Right lung (tissue), 5 donors: ENCODE data around the gene CRYZL1. TPM values are rescaled to one million over a fixed set of nuclear protein-coding genes. Genes with fewer than 3 reads are reported as not detected.

ENCODE experiments used
- DNase-seq, 2 donors: peaks; one replicate each; pipeline ENCODE4 v3.0.0-alpha.2; 2013
- polyA plus RNA-seq, 5 donors: library from polyadenylated mRNA; unstranded; fragments of 120-200 nt; gene quantifications; one replicate each; pipeline versions ENCODE4 v1.2.1 to v1.2.3, GENCODE V29; 2013; ENCODE audit warnings: inconsistent platforms in 1 of 5, low replicate concordance in 1 of 5; ENCODE audit not compliant: insufficient read length in 5 of 5, insufficient read depth in 1 of 5

Gene CRYZL1
- polyA plus RNA-seq, 5 donors = 48.9 to 79.3 (median 76.7) TPM

DNA sequence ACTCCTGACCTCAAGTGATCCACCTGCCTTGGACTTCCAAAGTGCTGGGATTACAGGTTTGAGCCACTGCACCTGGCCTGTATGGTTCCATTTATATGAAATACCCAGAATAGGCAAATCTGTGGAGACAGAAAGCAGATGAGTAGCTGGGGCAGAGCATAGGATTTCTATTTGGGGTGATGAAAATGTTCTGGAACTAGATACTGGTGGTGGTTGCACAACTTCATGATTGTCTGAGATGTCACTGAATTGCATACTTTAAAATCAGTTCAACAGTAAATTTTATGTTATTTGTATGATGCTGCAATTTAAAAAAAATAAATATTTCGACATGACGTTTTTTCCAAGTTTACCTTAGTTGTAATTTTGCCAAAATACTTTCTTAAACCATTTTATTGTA, 24.6 kb upstream of the CRYZL1 start:
- DNase-seq = no peak

DNA sequence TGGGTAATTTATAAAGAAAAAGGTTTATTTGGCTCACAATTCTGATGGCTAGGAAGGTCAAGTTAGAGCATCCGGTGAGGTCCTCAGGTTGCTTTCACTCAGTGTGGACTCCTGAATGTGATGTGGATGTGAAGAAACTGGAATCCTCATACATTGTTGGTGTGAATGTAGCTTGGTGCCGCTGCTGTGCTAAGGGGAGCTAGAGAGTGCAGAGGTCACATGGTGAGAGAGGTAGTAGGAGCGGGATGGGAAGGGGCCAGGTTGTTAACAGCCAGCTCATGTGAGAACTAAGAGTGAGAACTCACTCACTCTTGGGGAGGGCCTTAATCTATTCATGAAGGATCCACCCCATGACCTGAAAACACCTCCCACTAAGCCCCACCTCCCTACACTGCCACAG, 22.6 kb upstream of the CRYZL1 start:
- DNase-seq = no peak

DNA sequence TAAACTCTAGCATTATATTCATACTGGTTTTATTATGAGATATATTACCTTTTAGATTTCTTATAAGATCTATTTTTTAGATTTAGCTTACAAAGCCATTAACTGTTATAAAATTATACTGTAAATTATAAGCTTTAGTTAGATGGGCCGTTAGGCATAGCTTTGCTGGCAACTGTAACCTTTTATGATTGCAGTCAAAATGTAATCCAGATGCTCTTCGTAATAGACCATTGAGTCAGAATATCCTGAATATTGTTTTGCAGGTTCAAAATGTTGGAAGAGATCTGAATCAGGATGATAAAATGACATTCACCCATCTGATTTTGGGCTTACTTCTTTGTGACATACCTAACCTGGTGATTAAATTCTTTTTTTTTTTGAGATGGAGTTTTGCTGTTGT, 21.7 kb upstream of the CRYZL1 start:
- DNase-seq = no peak

DNA sequence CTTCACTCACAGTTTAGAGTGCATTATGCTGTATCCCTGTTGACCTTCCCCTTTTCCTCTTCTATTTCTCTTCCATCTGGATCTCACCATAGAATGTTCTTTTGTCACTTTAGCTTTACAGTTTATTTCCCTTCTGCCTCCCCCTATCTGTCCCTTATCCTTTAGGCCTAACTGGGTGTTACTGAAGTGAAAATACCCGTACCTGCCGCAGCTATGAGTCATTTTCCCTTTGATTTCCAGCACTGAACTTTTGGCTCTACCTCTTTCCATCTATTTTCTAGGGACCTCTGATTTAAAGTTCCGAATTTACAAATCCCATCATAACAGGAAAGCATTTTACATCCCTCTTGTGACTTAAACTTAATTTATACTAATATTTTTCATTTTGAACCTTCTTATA, 20.5 kb upstream of the CRYZL1 start:
- no peak for DNase-seq

DNA sequence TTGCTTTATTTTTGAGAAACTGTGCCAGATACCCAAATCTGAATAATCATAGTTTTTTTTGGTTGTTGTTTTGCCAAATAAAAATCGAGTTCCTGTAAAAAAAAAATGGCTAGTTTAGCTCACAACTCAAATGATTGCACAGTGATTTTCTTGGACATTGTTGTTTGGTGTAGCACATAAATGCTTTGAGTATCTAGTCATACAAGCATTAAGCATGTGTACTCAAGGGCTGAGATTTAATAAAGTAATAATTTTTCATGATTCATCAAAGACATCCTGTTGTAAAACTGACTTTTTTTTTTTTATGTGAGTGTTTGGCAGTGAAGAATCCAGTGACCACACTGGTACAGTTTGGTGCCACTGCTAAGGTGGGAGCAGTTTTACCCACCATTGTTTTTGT, 19.6 kb upstream of the CRYZL1 start:
- no peak for DNase-seq

DNA sequence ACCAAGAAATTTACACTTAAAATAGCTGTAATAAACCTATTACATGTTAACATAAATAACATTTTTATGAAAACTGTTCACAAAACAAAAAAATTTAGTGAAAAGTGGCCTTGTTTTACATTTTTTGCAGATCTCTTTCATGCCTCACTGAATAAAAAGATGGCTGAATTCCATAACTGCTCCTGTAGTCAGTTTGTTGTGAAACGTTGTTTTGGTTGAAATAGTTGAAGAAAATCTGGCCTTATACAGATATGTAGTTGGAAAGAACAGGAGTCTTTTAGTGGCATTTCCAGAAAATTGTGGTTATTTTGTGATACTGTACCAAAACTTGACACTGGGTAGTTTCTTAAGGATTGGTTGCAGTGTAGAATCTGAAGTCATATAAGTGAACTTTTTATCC, 18.9 kb upstream of the CRYZL1 start:
- no peak for DNase-seq

DNA sequence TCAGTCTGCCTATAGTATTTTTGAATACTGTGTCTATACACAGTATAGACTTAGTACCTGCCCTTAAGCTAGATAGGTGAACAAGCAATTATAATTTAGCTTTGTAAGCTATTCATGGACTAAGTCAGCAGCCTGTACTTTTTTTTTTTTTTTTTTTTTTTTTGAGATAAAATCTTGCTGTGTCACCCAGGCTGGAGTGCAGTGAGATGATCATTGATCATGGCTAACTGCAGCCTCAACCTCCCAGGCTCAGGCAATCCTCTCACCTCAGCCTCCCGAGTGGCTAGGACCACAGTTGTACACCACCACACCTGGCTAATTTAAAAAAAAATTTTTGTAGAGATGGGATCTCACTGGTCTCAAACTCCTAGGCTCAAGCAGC, 18.0 kb upstream of the CRYZL1 start:
- no peak for DNase-seq

DNA sequence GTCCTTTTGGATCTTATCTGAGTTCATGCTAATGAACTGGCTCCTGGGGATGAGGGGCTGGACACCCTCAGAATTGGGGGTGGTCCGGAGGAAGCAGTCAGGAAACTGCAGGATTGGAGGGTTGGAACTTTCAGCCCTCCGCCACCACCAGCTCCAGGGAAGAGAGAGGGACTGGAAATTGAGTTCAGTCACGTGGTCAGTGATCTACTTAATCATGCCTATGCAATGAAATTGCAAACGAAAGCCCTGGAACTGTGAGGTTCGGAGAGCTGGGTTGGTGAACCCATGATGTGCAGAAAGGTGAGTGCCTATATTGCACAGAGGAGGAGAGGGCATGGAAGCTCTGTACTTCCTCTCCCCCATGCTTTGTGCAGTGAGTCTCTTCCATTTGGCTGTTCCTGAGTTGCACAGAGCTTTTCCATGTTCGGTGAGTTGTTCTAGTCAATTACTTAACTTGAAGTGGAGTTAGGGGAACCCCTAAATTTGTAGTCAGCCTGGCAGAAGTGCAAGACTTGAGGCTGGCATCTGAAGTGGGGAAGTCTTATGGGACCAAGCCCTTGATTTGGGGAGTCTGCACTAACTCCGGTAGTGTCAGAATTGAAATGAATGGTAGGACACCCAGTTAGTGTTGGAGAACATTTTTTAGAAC, 17.5 kb upstream of the CRYZL1 start:
- DNase-seq = no peak

DNA sequence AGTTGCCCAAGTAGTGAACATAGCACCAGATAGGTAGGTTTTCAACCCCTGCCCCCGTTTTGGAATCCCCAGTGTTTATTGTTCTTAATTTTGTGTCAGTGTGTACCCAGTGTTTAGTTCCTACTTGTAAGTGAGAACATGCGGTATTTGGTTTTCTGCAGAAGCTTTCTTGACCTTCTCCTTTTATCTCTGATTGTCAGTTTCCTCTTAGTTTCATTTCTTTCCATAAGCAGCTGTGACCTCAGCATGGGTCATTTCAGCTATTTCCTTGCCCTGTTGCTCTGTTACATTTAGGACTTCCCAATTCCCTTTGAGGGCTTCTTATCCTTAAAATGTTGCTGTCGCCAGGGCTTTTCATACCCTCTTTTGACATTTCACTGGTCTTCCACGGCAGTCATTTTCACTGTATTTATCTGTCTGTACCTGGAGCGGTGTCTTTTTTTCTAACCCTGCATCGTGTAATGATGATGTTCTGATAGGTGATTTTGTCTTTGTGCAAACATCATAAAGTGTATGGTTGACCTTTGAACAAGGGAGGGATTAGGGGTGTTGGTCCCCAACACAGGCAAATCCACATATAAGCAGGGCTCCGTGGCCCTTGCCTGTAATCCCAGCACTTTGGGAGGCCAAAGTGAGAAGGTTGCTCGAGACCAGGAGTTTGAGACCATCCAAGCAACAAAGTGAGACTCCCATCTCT, 15.7 kb upstream of the CRYZL1 start:
- DNase-seq = no peak

DNA sequence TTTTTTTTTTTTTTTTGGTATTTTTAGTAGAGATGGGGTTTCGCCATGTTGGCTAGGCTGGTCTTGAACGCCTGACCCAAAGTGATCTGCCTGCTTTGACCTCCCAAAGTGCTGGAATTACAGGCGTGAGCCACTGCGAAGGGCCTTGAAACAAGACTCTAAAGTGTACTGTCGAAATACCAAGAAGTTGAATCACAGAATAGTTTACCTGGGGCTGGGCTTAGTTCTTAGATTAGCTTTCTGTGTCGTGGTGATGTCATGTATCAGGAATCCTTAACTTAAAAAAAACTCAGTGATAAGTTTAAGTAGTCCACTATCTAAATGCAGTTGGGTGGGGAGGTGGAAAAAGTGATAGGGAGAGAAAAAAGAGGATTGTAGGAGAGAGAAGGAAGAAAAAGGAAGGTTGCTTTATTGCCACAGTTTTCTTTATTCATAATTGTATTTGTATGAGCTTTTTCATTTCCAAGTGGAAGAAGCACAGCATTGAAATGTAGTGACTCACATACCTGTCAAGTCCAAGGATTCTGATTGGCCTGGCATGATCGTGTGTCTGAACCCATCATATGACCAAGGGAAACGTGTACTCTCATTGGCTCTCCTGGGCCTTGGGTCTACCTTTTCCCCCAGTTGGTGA, 14.2 kb upstream of the CRYZL1 start:
- DNase-seq = peak in 1 of 2 donors; percentile 26

DNA sequence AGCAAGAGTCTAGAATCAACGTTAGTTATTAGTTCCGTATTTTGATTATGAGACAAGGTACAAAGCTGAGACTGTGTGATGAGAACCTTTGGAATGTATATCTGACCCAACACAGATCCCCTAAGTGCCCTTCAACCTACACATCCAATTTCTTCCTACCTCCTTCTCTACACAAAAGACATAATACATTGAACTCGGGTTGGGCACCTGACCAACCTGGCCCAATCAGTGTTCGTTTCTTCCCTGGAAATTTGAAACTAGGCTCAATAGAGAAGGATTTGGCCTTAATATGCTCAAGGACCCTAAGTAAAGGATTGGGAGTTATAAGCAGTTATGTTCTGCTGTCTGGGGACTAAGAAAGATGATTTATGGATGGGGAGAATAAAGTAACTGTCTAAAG, 12.9 kb upstream of the CRYZL1 start:
- no peak for DNase-seq

DNA sequence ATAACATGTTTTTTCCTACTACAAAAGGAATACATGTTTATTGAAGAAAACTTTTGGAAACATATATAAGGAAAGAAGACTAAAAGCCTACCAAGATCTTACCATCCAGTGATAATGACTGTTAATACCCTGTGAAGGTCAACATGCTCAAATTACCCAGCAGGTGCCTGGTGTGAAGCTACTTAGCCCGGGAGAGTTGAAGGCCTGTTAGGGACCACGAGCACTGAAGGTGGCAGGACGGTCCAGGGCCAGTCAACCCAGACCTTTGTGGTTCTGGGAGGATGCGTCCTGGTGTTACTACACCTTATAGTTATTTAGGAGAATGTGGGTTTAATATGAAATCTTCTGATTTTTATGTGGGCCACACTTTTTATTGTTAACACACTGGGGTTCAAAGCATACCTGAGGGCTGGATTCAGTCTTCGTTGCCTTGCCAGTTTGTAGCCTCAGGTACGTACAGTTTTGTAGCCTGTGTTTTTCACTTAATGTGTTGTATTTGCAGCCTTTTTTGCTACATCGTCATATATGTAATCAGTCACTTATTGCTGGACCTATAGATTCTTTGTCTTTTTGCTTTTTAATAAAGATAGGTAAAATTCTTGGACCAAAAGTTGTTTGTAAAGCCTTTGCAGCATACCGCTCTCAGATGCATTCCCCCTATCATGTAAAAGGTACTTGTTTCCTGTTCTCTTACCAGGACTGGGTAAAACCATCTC, 10.6 kb upstream of the CRYZL1 start:
- DNase-seq = no peak

DNA sequence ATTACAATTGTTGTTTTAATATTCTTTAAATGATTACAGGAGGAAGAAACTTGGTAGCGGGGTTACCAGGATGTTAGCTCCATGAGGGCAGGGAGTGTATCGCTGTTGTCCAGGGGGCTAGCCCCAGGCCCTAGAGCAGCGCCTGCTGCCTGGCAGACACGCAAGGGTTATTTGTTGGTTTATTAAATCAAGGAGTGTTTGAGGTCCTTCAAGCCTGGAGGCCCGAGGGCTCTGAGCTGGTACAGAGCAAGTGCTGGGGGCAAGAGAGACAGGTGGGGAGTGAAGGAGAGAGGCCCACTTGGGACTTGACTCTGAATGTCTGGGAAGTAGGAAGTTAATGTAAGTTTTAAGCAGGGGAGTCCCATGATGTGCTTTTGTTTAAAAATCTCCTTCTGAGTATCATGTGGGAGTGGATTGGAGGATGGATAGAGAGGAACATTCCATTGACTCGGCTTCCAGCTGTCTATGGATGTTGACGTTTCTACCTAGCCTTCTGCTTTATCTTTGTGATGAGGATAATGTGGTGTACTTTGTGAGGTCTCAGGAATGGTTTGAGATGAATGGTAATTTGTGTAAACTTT, 9.5 kb upstream of the CRYZL1 start:
- DNase-seq = no peak

DNA sequence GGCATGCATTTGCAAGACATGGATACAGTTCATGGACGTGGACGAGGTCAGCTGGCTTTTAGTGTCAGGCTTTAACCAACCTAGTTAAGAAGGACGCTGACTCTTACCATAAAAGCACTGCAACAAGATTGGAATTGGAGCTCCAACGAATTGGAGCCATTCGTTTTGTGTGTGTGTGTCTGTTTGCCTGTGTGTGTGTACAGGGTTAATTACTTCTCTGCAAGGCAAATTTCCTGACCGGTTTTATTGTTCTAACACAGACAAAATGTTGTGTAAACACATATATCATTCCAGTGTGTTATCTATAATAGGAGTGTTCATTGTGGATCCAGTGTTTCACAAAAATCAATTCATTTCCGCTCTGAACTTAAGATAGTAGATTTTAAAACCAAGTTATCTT, 8.7 kb upstream of the CRYZL1 start:
- no peak for DNase-seq

DNA sequence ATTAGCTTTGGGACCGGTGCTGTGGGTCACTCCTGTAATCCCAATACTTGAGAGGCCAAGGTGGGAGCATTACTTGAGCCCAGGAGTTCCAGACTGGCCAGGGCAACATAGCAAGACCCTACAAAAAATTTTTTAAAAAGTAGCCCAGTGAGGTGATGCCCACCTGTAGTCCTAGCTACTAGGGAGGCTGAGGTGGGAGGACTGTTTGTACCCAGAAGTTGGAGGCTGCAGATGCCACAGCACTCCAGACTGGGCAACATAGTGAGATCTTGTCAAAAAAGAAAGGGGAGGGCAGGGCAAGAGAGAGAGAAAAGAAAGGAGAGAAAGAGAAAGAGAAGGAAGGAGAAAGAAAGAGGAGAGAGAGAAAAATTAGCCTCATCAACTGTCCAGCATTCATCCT, 7.0 kb upstream of the CRYZL1 start:
- no peak for DNase-seq

DNA sequence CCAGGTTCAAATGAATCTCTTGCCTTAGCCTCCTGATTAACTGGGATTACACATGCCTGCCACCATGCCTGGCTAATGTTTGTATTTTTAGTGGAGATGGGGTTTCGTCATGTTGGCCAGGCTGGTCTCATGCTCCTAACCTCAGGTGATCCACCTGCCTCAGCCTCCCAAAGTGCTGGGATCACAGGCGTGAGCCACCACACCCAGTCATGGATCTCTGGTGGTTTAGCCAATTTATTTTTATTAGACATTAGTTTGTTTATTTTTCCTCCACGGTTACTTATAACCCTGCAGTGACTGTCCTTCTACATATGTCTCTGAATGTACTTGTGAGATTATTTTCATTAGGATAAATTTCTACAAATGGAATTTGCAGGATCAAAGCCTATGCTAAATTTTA, 6.0 kb upstream of the CRYZL1 start:
- no peak for DNase-seq

DNA sequence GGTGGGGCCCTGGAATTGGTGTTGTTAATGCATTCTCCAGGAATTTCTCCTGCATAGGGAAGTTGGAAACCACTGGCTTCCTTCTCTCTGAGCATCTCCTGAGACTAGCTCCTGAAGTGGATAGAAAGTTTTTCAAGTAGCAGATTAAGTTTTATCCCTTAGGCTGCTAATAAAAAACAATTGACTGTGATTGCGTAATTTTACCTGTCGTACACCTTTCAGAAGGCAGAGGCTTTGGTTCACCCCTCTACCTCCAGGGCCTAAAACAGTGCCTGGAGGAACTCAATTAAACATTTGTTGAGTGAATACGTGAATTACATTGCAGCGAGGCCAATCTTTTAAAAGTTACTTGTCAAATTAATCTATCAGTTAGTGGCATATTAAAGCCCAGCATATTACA, 4.2 kb upstream of the CRYZL1 start:
- DNase-seq = no peak

DNA sequence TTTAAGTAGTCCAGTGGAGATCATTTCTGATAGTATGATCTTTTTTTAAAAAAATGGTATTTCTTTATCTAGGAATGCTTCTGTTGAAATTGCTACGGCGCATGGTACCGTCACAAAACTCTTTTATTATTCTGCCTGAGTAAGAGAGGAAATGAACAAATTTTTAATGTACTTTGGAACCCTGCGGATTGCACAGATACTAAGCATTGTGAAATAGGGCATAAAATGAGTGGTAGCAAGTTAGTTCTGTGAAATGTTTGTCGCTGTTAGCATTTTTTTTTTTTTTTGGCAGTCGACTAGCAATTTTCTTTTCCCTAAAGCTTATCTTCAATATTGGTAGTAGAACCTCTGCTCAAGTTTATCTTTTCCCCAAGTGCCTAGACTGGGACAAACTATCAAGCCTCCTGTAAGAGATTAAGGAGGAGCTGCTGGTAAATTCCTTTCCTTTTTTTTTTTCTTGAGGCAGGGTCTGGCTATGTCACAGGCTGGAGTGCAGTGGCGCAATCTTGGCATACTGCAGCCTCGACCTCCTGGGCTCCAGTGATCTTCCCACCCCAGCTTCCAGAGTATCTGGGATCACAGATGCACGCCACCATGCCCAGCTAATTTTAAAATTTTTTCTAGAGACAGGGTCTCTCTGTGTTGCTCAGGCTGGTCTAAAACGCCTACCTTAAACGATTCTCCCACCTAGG, 3.0 kb upstream of the CRYZL1 start:
- DNase-seq = peak; percentile 45 to 65

DNA sequence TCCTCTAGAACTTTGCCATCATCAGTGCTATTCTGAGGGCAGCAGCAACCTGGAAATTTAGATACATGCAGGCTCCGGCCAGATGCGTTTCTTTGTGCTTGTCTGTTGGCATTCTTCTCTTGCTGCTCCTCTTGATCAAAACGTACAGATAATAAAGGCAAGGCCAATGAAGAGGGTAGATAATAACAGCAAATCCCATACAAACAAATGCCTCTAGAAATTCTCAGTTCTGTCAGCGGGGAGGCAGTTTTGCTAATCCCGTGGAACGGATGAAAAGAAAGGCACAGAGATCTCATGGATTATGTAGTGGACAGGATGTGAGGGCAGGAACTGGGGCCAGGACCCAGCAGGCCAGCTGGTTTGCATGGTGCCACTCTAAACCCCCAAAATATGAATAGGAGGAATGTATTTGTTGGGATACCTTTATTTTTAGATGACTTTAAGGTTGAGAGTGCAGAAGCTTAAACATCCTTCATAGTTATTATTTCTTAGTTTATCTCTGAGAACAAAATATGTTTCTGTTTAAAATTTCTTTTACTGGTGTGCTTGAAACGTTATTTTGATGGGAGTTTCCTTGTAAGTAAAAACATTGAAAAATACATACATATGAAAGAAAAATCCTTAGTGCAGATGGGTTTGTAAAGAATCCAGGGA, 2.2 kb upstream of the CRYZL1 start:
- peak; percentile 10 to 23 for DNase-seq

DNA sequence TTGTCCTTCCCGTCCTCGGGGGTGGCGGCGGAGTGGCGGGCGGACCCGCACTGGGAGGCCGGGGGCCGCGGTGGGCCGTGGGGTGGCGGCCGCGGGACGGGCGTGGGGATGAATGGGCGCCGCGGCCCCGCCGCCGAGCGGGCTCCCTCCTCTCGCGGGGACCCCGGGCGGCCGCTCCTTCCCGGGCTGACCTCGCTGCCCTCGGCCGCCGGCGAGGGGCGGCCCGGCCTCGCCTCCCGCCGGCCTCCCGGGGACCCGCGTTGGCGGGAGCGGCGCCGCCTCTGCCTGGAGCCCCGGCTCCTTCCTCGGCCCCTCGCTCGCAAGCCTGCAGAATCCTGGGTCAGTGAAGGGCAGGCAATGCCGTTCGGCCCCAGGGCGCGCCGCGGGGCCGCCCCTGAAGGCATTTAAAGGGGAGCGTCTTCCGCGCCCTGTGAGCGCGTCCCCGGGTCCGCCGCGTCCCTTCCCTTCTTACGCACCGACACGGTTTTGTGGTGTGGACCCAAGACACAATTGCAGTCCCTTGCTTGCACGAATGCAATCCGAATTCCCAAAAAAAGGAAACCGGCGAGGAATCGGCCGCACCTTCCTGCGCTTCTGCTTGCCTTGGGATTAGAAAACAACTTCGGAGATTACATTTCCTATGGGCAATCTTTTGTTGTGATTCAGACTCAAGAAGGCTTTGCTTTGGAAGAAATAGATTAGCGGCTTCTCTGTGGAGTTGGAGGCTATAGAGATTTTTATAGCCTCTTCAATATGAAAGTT, 1.5 kb upstream of the CRYZL1 start:
- DNase-seq = peak; percentile 25 to 39
